Transverse colon (tissue), 4 donors: Measurements from ENCODE around the gene MAPKAPK2. TPM values are rescaled to one million over a fixed set of nuclear protein-coding genes. Genes with fewer than 3 reads are reported as not detected.

Experiments used
- DNase-seq: peaks from one replicate; pipeline ENCODE4 v3.0.0-alpha.2; 2019
- H3K27ac ChIP-seq, 4 donors: fragments of 200-600 bp; sonication (generic); 2 replicates each; pipeline ENCODE4 v1.5.1; 2016 to 2018; ENCODE audit warnings: inconsistent platforms in 4 of 4
- H3K27me3 ChIP-seq: fragments of 200-600 bp; sonication (generic); 2 replicates; pipeline ENCODE4 v1.5.1; 2017; ENCODE audit warnings: inconsistent platforms
- H3K36me3 ChIP-seq, 4 donors: fragments of 200-600 bp; sonication (generic); 2 replicates each; pipeline ENCODE4 v1.5.1; 2017 to 2019; ENCODE audit warnings: inconsistent platforms in 4 of 4
- H3K4me1 ChIP-seq, 4 donors: fragments of 200-600 bp; sonication (generic); 2 replicates each; pipeline ENCODE4 v1.5.1; 2017 to 2020; ENCODE audit warnings: inconsistent platforms in 4 of 4
- H3K4me3 ChIP-seq, 4 donors: fragments of 200-600 bp; sonication (generic); 1 replicate in 1 of 4; 2 replicates in 3 of 4; pipeline versions ENCODE4 v1.5.1 to v1.6.1; 2017 to 2019; ENCODE audit warnings: inconsistent platforms in 4 of 4
- H3K9me3 ChIP-seq, 2 donors: fragments of 200-600 bp; sonication (generic); 2 replicates each; pipeline ENCODE4 v1.5.1; 2017 to 2019; ENCODE audit warnings: inconsistent platforms in 2 of 2
- EP300 ChIP-seq: sonication (generic); formaldehyde crosslinking; IDR thresholded peaks from one replicate; pipeline ENCODE4 v1.6.1; 2017; ENCODE audit warnings: antibody characterized with exemption, low read depth
- POLR2A ChIP-seq: fragments of 450-650 bp; IDR thresholded peaks from one replicate; pipeline ENCODE4 v1.6.1; 2016; ENCODE audit warnings: antibody characterized with exemption, mild to moderate bottlenecking, moderate library complexity
- POLR2AphosphoS5 ChIP-seq, 3 donors: sonication (generic); formaldehyde crosslinking; IDR thresholded peaks; one replicate each; pipeline ENCODE4 v1.6.1; 2016; ENCODE audit warnings: antibody characterized with exemption in 3 of 3
- WGBS, 2 donors: methylation state at CpG; one replicate each; pipeline ENCODE4 v1.1.5; 2018; ENCODE audit warnings: low coverage in 1 of 2; 5-methylcytosine and 5-hydroxymethylcytosine counted together
- in situ Hi-C, 4 donors: fragments of 200-750 bp; cut with MboI; loops; one replicate each; pipeline versions ENCODE4 v1.15.0 to v1.15.1; 2017; ENCODE audit warnings: low sequenced_read_pairs in 3 of 4, low pct_ligation_motif_present in 1 of 4, low pct_unique_long_range_greater_than_20kb in 1 of 4
- intact Hi-C: fragments of 100-400 bp; cut with DNase I; formaldehyde crosslinking; loops from one replicate; pipeline ENCODE4 v1.15.1; 2023; ENCODE audit warnings: low total_unique reads
- small RNA-seq, 4 donors: library from RNA; depleted of rRNA; stranded (forward); fragments of <200 nt; gene quantifications; one replicate each; pipeline ENCODE3, GENCODE V24; 2016
- total RNA-seq, 4 donors: library from RNA; depleted of rRNA; stranded (reverse); fragments of >200 nt; gene quantifications; one replicate each; pipeline ENCODE4 v1.1.0, GENCODE V29; 2016
- TF ChIP-seq, protein P1 (sequence below), 5 experiments: fragments of 200-600 bp in 3 of 5; fragments of 450-650 bp in 2 of 5; sonication (generic) in 3 of 5; IDR thresholded peaks; 1 replicate in 2 of 5; 2 replicates in 3 of 5; pipeline ENCODE4 v1.5.1; 2016 to 2017; ENCODE audit warnings: antibody characterized with exemption in 5 of 5, inconsistent platforms in 3 of 5, mild to moderate bottlenecking in 2 of 5, moderate library complexity in 1 of 5

Gene MAPKAPK2
- total RNA-seq, 4 donors from 2014 or later, result 47.0 to 74.8 (median 52.2) TPM

DNA sequence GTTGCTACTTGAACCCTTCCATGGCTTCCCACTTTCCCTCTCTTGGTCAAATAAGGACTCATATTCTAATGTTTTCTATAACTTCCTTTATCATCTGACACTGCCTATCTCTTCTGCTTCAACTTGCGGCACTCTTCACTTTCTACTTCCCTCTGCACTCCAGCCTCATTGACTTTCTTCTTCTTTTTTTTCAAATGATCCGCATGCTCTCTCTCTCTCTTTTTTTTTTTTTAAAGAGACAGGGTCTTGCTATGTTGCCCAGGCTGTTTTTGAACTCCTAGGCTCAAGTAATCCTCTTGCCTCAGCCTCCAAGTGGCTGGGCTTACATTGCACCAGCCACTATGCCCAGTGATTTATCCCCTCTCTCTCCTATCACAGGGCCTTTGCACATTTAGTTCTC lies 94.9 kb downstream of the MAPKAPK2 start:
- Histone ChIP-seq H3K4me3 (no peak overlapping the region), H3K9me3 (no peaks in the 10 kb centered on the region), H3K4me1 (no peaks in the 10 kb centered on the region), H3K36me3 (no peaks in the 10 kb centered on the region), H3K27me3 (peaks cover 7% of the 10 kb centered on the region), H3K27ac (no peak overlapping the region)
- in situ Hi-C loops (no loop called here), intact Hi-C loops (no loop called here)
- no peak for DNase-seq
- TF ChIP-seq, protein P1, sequence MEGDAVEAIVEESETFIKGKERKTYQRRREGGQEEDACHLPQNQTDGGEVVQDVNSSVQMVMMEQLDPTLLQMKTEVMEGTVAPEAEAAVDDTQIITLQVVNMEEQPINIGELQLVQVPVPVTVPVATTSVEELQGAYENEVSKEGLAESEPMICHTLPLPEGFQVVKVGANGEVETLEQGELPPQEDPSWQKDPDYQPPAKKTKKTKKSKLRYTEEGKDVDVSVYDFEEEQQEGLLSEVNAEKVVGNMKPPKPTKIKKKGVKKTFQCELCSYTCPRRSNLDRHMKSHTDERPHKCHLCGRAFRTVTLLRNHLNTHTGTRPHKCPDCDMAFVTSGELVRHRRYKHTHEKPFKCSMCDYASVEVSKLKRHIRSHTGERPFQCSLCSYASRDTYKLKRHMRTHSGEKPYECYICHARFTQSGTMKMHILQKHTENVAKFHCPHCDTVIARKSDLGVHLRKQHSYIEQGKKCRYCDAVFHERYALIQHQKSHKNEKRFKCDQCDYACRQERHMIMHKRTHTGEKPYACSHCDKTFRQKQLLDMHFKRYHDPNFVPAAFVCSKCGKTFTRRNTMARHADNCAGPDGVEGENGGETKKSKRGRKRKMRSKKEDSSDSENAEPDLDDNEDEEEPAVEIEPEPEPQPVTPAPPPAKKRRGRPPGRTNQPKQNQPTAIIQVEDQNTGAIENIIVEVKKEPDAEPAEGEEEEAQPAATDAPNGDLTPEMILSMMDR (IDR thresholded peaks at IDR 0.05), result no peak
- TF ChIP-seq POLR2AphosphoS5 (IDR thresholded peaks at IDR 0.05) (no peak), EP300 (no peak), POLR2A (no peak)
- 74 to 75% methylated on average over 2 of the region's 2 CpGs for WGBS, 2 donors

DNA sequence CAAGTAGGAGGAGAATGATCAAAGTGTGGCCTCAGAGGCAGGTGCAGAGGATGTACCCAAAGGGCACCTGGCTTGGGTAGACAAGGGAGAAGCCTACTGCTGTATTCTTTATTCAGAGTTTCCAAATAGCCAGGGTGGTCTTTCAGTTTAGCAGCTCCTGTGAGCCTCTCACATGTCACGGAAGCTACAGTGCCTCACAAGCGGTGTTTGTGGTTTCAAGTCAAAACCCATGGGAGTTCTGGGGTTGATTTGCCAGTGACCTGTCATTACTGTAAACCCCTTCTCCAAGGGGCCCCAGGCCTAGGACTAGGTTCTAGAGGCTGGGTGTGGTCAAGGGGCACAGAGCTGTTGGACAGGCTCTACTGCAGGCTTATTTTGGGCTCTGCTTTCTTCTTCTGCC lies 97.7 kb downstream of the MAPKAPK2 start:
- in situ Hi-C loops (no loop called here), intact Hi-C loops (no loop called here)
- Histone ChIP-seq H3K4me3 (no peak overlapping the region), H3K9me3 (no peaks in the 10 kb centered on the region), H3K27ac (no peak overlapping the region), H3K27me3 (no peaks in the 10 kb centered on the region), H3K4me1 (no peaks in the 10 kb centered on the region), H3K36me3 (no peaks in the 10 kb centered on the region)
- WGBS, 2 donors, result 60% methylated on average over 2 of the region's 2 CpGs; no CpG with 5 or more reads in 1 of the 2 donors
- DNase-seq, result no peak
- TF ChIP-seq EP300 (no peak), POLR2A (no peak), POLR2AphosphoS5 (IDR thresholded peaks at IDR 0.05) (no peak)
- TF ChIP-seq, protein P1 (IDR thresholded peaks at IDR 0.05), result no peak

DNA sequence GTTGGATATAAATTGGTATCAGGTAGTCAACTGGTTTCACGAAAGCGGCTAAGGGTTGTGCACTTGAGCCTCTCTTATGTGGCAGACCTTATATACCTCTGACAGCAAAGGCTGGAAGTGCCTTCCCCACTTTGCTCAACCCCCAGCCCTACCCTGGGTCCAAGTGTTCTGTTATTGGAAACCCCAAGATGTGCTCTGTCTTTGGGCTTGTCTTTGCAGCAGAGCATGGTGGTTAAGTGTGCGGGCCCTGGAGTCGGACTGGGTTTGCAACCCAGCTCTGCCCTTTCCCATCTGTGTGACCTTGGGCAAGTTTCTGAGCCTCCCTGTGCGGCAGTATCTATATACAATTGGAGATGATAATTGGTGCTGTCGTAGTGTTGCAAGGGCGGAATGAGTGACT lies 98.8 kb downstream of the MAPKAPK2 start:
- no peak for DNase-seq
- Histone ChIP-seq H3K27ac (no peak overlapping the region), H3K4me1 (no peaks in the 10 kb centered on the region), H3K4me3 (no peak overlapping the region), H3K9me3 (no peaks in the 10 kb centered on the region), H3K27me3 (no peaks in the 10 kb centered on the region), H3K36me3 (no peaks in the 10 kb centered on the region)
- WGBS, 2 donors, result 81% methylated on average over 7 of the region's 7 CpGs; no CpG with 5 or more reads in 1 of the 2 donors
- TF ChIP-seq EP300, result no peak
- TF ChIP-seq POLR2AphosphoS5 (IDR thresholded peaks at IDR 0.05), result no peak
- TF ChIP-seq POLR2A, result no peak
- intact Hi-C loops (no loop called here), in situ Hi-C loops (no loop called here)

Small RNAs within 50 kb of the gene (small RNA-seq; reads per million reads assigned to genes)
- gene RF00019, result 0 reads per million in 4 donors

Other genes starting within 250 kb of the MAPKAPK2 start
- gene IKBKE, start 214.4 kb upstream of the MAPKAPK2 start, total RNA-seq, result 10 to 100 TPM; 13.8 to 77.4 (median 17.8) TPM
- 10 to 100 TPM in 1 of 4 donors, 1 to 10 TPM in 3; 4.6 to 14.0 (median 7.8) TPM for gene RASSF5, start 177.4 kb upstream of the MAPKAPK2 start, total RNA-seq
- gene EIF2D, start 72.4 kb upstream of the MAPKAPK2 start, total RNA-seq, result 10 to 100 TPM; 20.9 to 57.3 (median 39.5) TPM
- 1 to 10 TPM in 2 of 4 donors, not detected in 2; 1.6 to 3.2 TPM for gene DYRK3, start 49.4 kb upstream of the MAPKAPK2 start, total RNA-seq
- not detected for gene IL19, start 85.9 kb downstream of the MAPKAPK2 start, total RNA-seq
- gene IL10, start 87.6 kb downstream of the MAPKAPK2 start, total RNA-seq, result 1 to 10 TPM in 2 of 4 donors, not detected in 2; 1.6 to 4.4 TPM
- gene IL20, start 180.7 kb downstream of the MAPKAPK2 start, total RNA-seq, result not detected
- gene IL24, start 212.5 kb downstream of the MAPKAPK2 start, total RNA-seq, result not detected
- gene FCMR, start 237.0 kb downstream of the MAPKAPK2 start, total RNA-seq, result 10 to 100 TPM in 2 of 4 donors, 1 to 10 TPM in 1, under 1 TPM in 1; 1.00 to 51.6 (median 15.9) TPM